GM23338 (cell line): ENCODE data around the gene RNF166. TPM values are rescaled to one million over a fixed set of nuclear protein-coding genes. Genes with fewer than 3 reads are reported as not detected.

ENCODE experiments used
- ATAC-seq: fragments of 200-7000 bp; cut with Tn5 transposase; 3 replicates; pipeline ENCODE4 v1.9.1; 2020
- DNase-seq: peaks from one replicate; pipeline ENCODE4 v3.0.0-alpha.2; 2015; ENCODE audit warnings: low spot score
- H2AFZ ChIP-seq: fragments of 200-600 bp; sonication (generic); 2 replicates; pipeline ENCODE4 v1.8.0; 2016; ENCODE audit warnings: antibody characterized with exemption, mild to moderate bottlenecking, moderate library complexity
- H3F3A ChIP-seq: fragments of 200-600 bp; sonication (generic); replicated peaks from 2 replicates; pipeline ENCODE4 v1.8.0; 2017; ENCODE audit warnings: antibody characterized with exemption, mixed run types, low read depth
- H3K27ac ChIP-seq: fragments of 200-600 bp; sonication (generic); 2 replicates; pipeline ENCODE4 v1.6.1; 2016; ENCODE audit warnings: low read depth
- H3K27me3 ChIP-seq: fragments of 200-600 bp; sonication (generic); 2 replicates; pipeline ENCODE4 v1.8.0; 2016; ENCODE audit warnings: mild to moderate bottlenecking, mixed run types, moderate library complexity; ENCODE audit not compliant: insufficient read depth
- H3K36me3 ChIP-seq: fragments of 200-600 bp; sonication (generic); 2 replicates; pipeline ENCODE4 v1.8.0; 2016; ENCODE audit warnings: mild to moderate bottlenecking; ENCODE audit not compliant: insufficient read depth
- H3K4me1 ChIP-seq: fragments of 200-600 bp; sonication (generic); 2 replicates; pipeline ENCODE4 v1.8.0; 2016; ENCODE audit warnings: mild to moderate bottlenecking, moderate library complexity; ENCODE audit not compliant: insufficient read depth
- H3K4me2 ChIP-seq: fragments of 200-600 bp; sonication (generic); 2 replicates; pipeline ENCODE4 v1.7.1; 2017; ENCODE audit warnings: mixed run types
- H3K4me3 ChIP-seq: fragments of 200-600 bp; sonication (generic); 2 replicates; pipeline ENCODE4 v1.6.1; 2016; ENCODE audit warnings: mixed run types
- H3K79me2 ChIP-seq: fragments of 200-600 bp; sonication (generic); replicated peaks from 2 replicates; pipeline ENCODE4 v1.8.0; 2017; ENCODE audit warnings: mild to moderate bottlenecking; ENCODE audit not compliant: insufficient read depth
- H3K9me2 ChIP-seq: fragments of 200-600 bp; sonication (generic); 2 replicates; pipeline ENCODE4 v1.8.0; 2017; ENCODE audit not compliant: insufficient read depth
- H4K20me1 ChIP-seq: fragments of 200-600 bp; sonication (generic); replicated peaks from 2 replicates; pipeline ENCODE4 v1.8.0; 2017; ENCODE audit warnings: mild to moderate bottlenecking; ENCODE audit not compliant: insufficient read depth
- H3K27ac Mint-ChIP-seq: 2 replicates; pipeline ENCODE4 v1.8.0; 2020; ENCODE audit warnings: inconsistent platforms, mild to moderate bottlenecking, moderate library complexity, mixed read lengths
- H3K27me3 Mint-ChIP-seq: 3 replicates; pipeline ENCODE4 v1.8.0; 2022; ENCODE audit warnings: low read depth, mild to moderate bottlenecking, moderate library complexity, mixed read lengths, inconsistent platforms; ENCODE audit not compliant: insufficient read depth, poor library complexity
- H3K36me3 Mint-ChIP-seq: 3 replicates; pipeline ENCODE4 v1.8.0; 2021; ENCODE audit warnings: low read depth, mild to moderate bottlenecking, inconsistent platforms, moderate library complexity, mixed read lengths
- H3K4me1 Mint-ChIP-seq: 3 replicates; pipeline ENCODE4 v1.8.0; 2020; ENCODE audit warnings: mild to moderate bottlenecking, inconsistent platforms, mixed read lengths
- H3K4me3 Mint-ChIP-seq: 3 replicates; pipeline ENCODE4 v1.8.0; 2021; ENCODE audit warnings: moderate library complexity, mild to moderate bottlenecking, inconsistent platforms, mixed read lengths
- H3K9me3 Mint-ChIP-seq: 3 replicates; pipeline ENCODE4 v1.8.0; 2020; ENCODE audit warnings: moderate library complexity, mild to moderate bottlenecking, inconsistent platforms, mixed read lengths
- CREB1 ChIP-seq: fragments of 250-450 bp; sonication (Bioruptor Pico); IDR thresholded peaks from 2 replicates; pipeline ENCODE4 v1.5.0; 2020; ENCODE audit warnings: low read depth, mild to moderate bottlenecking, moderate library complexity
- CTCF ChIP-seq, 2 experiments: fragments of 200-600 bp in 1 of 2; sonication (generic) in 1 of 2; conservative IDR thresholded peaks; 2 replicates each; pipeline versions ENCODE4 v1.5.1 to v1.6.1; 2016 to 2017; ENCODE audit warnings: antibody characterized with exemption in 2 of 2, low read depth in 2 of 2, mild to moderate bottlenecking in 2 of 2, moderate library complexity in 1 of 2
- ETS1 ChIP-seq: IDR thresholded peaks from 2 replicates; pipeline ENCODE4 v1.6.1; 2016; ENCODE audit warnings: antibody characterized with exemption
- EZH2 ChIP-seq: fragments of 200-600 bp; sonication (generic); IDR thresholded peaks from one replicate; pipeline ENCODE4 v1.8.0; 2017; ENCODE audit warnings: antibody characterized with exemption, mild to moderate bottlenecking, low read depth; ENCODE audit not compliant: unreplicated experiment
- EZH2phosphoT487 ChIP-seq: fragments of 200-600 bp; sonication (generic); IDR thresholded peaks from one replicate; pipeline ENCODE4 v1.8.1; 2018; ENCODE audit warnings: antibody characterized with exemption; ENCODE audit not compliant: unreplicated experiment
- JUNB ChIP-seq: IDR thresholded peaks from one replicate; pipeline ENCODE4 v1.6.1; 2016; ENCODE audit warnings: antibody characterized with exemption; ENCODE audit not compliant: unreplicated experiment
- NANOG ChIP-seq: IDR thresholded peaks from 2 replicates; pipeline ENCODE4 v1.6.1; 2016; ENCODE audit warnings: antibody characterized with exemption, borderline replicate concordance
- POLR2AphosphoS5 ChIP-seq: IDR thresholded peaks from 2 replicates; pipeline ENCODE4 v1.6.1; 2016; ENCODE audit warnings: antibody characterized with exemption, low read depth
- STAT1 ChIP-seq: IDR thresholded peaks from one replicate; pipeline ENCODE4 v1.6.1; 2016; ENCODE audit warnings: antibody characterized with exemption; ENCODE audit not compliant: unreplicated experiment
- ZNF114 ChIP-seq: fragments of 250-450 bp; sonication (Bioruptor Pico); IDR thresholded peaks from 2 replicates; pipeline ENCODE4 v1.5.0; 2020; ENCODE audit warnings: mild to moderate bottlenecking, moderate library complexity
- ZNF331 ChIP-seq: fragments of 250-450 bp; sonication (Bioruptor Pico); IDR thresholded peaks from 2 replicates; pipeline ENCODE4 v1.5.0; 2020; ENCODE audit warnings: low read depth, mild to moderate bottlenecking, moderate library complexity
- ZNF462 ChIP-seq: fragments of 250-450 bp; sonication (Bioruptor Pico); IDR thresholded peaks from 2 replicates; pipeline ENCODE4 v1.5.0; 2020; ENCODE audit warnings: mild to moderate bottlenecking, moderate library complexity
- polyA plus RNA-seq: library from polyadenylated mRNA; unstranded; fragments of >200 nt; fragmentation: Nextera tagmentation; extraction: Ambion mirVana; gene quantifications from 2 replicates; pipeline ENCODE4 v1.2.1, GENCODE V29; 2016
- total RNA-seq: library from RNA; depleted of rRNA; stranded (reverse); fragments of >200 nt; shearing (Covaris generic); gene quantifications from 2 replicates; pipeline ENCODE4 v1.2.3, GENCODE V29; 2014
- TF ChIP-seq, protein P1 (sequence below): IDR thresholded peaks from one replicate; pipeline ENCODE4 v1.6.1; 2018; ENCODE audit warnings: antibody characterized with exemption; ENCODE audit not compliant: unreplicated experiment

RNF166 gene
- total and polyA plus RNA-seq, 2 experiments from 2014 or later, result 24.9 to 43.4 TPM

DNA sequence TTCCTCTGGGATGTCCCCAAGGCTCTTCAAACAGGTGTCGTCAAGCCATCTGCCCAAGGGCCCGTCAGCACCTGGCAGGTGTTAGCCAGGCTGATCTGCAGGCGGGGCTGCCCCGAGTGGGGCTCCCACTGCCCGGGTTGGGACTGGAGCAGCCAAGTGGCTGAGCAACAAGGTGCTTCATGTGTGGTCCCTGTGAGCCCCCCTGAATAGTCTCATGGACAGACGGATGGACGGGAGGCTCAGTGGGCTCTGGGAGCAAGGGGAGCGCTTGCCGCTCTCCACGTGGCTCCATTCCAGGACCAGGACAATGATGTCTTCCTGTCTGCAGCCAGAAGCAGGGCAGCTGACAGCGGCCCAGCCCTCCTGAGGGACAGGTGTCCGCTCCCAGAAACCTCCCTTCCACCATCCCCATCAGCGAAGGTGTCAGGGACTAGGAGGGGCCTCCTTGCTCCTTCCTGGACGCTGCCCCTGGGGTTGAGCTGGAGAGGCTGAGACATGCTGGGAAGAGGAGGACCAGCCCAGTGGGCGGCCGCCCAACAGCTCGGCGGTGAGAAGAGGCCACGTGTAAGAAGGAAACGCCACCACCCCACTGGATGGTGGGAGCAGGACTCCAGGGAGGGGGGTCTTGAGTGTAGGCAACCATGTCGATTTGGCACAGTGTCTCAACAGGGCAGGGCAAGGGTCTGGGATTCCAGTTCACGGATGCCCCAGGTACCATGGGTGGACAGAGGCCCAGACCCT, 29.5 kb downstream of the RNF166 start:
- no peak for ATAC-seq
- H3K4me3 ChIP-seq, result no peak overlapping the region
- no peak overlapping the region for H3K4me3 Mint-ChIP-seq

More for the DNA sequence above, 29.5 kb downstream of the RNF166 start:
- Histone ChIP-seq H3K4me2 (no peak overlapping the region), H3K36me3 (no peaks in the 10 kb centered on the region; the same call in 1 of the 2 replicates), H4K20me1 (peaks cover 1% of the 10 kb centered on the region; the same call in 1 of the 2 replicates), H3K27me3 (no peaks in the 10 kb centered on the region), H2AFZ (no peak overlapping the region), H3K79me2 (no peaks in the 10 kb centered on the region), H3K9me2 (no peaks in the 10 kb centered on the region), H3F3A (peaks cover 7% of the 10 kb centered on the region; the same call in 1 of the 2 replicates), H3K4me1 (peaks cover 5% of the 10 kb centered on the region; the same call in 1 of the 2 replicates), H3K27ac (no peak overlapping the region)
- H3K9me3 Mint-ChIP-seq, result no peaks in the 10 kb centered on the region
- H3K4me1 Mint-ChIP-seq, result peaks cover 6% of the 10 kb centered on the region; the same call in 2 of the 3 replicates
- H3K27me3 Mint-ChIP-seq, result peaks cover 15% of the 10 kb centered on the region
- no peak for TF ChIP-seq CTCF (conservative IDR thresholded peaks at IDR 0.05; ENCODE audit: low read depth in 2 of 2)
- no peak for TF ChIP-seq ZNF462 (CRISPR knock-in tag)
- no peak for TF ChIP-seq POLR2AphosphoS5
- TF ChIP-seq, protein P1, sequence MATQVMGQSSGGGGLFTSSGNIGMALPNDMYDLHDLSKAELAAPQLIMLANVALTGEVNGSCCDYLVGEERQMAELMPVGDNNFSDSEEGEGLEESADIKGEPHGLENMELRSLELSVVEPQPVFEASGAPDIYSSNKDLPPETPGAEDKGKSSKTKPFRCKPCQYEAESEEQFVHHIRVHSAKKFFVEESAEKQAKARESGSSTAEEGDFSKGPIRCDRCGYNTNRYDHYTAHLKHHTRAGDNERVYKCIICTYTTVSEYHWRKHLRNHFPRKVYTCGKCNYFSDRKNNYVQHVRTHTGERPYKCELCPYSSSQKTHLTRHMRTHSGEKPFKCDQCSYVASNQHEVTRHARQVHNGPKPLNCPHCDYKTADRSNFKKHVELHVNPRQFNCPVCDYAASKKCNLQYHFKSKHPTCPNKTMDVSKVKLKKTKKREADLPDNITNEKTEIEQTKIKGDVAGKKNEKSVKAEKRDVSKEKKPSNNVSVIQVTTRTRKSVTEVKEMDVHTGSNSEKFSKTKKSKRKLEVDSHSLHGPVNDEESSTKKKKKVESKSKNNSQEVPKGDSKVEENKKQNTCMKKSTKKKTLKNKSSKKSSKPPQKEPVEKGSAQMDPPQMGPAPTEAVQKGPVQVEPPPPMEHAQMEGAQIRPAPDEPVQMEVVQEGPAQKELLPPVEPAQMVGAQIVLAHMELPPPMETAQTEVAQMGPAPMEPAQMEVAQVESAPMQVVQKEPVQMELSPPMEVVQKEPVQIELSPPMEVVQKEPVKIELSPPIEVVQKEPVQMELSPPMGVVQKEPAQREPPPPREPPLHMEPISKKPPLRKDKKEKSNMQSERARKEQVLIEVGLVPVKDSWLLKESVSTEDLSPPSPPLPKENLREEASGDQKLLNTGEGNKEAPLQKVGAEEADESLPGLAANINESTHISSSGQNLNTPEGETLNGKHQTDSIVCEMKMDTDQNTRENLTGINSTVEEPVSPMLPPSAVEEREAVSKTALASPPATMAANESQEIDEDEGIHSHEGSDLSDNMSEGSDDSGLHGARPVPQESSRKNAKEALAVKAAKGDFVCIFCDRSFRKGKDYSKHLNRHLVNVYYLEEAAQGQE, result no peak
- no peak for TF ChIP-seq STAT1
- no peak for TF ChIP-seq ETS1
- TF ChIP-seq CREB1 (CRISPR knock-in tag), result no peak
- no peak for TF ChIP-seq EZH2phosphoT487
- TF ChIP-seq ZNF114 (CRISPR knock-in tag), result no peak
- TF ChIP-seq JUNB, result no peak
- no peak for TF ChIP-seq NANOG
- no peak for TF ChIP-seq EZH2
- TF ChIP-seq ZNF331 (CRISPR knock-in tag), result no peak
- H3K36me3 Mint-ChIP-seq, result peaks cover 3% of the 10 kb centered on the region; the same call in 2 of the 3 replicates
- no peak overlapping the region for H3K27ac Mint-ChIP-seq
- DNase-seq, result no peak
